SK-N-SH treated with all-trans-retinoic acid at 6 μM for 48 hours (cell line): ENCODE results near the gene SLC7A7.

ENCODE experiments used
- BACH2 ChIP-seq: fragments of 250-450 bp; sonication (Bioruptor Pico); IDR thresholded peaks from 2 replicates; pipeline ENCODE4 v1.9.0; 2021; ENCODE audit warnings: mild to moderate bottlenecking, borderline replicate concordance
- CSDC2 ChIP-seq: fragments of 250-450 bp; sonication (Bioruptor Pico); IDR thresholded peaks from 2 replicates; pipeline ENCODE4 v1.5.0; 2020; ENCODE audit warnings: mild to moderate bottlenecking, moderate library complexity
- OSR1 ChIP-seq: fragments of 250-450 bp; sonication (Bioruptor Pico); IDR thresholded peaks from 2 replicates; pipeline ENCODE4 v1.8.0; 2022; ENCODE audit warnings: moderate library complexity, mild to moderate bottlenecking, inconsistent platforms
- TSHZ2 ChIP-seq: fragments of 250-450 bp; sonication (Bioruptor Pico); IDR thresholded peaks from 2 replicates; pipeline ENCODE4 v1.5.0; 2020; ENCODE audit warnings: mild to moderate bottlenecking, moderate library complexity
- ZC3H10 ChIP-seq: fragments of 250-450 bp; sonication (Bioruptor Pico); IDR thresholded peaks from 2 replicates; pipeline ENCODE4 v1.5.1; 2021; ENCODE audit warnings: mild to moderate bottlenecking, moderate library complexity

GRCh38 chr14:22812744-22813143 is 2.5 kb downstream of the SLC7A7 start:
- TF ChIP-seq ZC3H10 (CRISPR knock-in tag) (no peak), OSR1 (CRISPR knock-in tag) (no peak), BACH2 (CRISPR knock-in tag) (no peak), CSDC2 (no peak), TSHZ2 (CRISPR knock-in tag) (no peak)
